D721Med (cell line): Measurements from ENCODE around the gene ERCC4.

Experiments
- DNase-seq: peaks from one replicate; pipeline ENCODE4 v3.0.0; 2011; ENCODE audit warnings: low spot score; ENCODE audit not compliant: insufficient read length
- FAIRE-seq: peaks from 2 replicates; lab custom pipeline; 2011; peaks lifted over from hg19 to GRCh38; lab: Jason Lieb, UNC
- CTCF ChIP-seq: IDR thresholded peaks from 2 replicates; pipeline ENCODE4 v1.5.1; 2012; ENCODE audit warnings: mild to moderate bottlenecking, control low read depth; ENCODE audit not compliant: insufficient read depth; ENCODE audit errors: missing control alignments

ERCC4 gene

DNA sequence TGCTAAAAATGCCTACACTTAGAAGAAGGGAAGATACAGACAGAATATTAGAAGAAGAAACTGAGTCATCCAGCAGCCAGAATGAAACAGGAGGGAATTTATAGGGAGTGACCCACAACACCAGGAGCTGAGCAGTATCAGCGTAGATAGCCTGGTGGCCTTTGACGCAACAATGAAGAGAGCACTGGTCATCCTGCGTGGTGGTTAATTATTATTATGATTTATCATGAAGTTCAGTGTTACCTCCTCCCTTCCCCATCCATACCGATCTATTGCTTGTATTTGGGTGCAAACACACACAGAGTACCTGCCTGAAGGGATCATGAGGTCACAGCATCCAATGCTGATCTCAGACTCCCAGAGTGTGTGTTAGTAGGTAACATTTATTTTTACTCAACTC is 38.5 kb downstream of the ERCC4 start:
- TF ChIP-seq CTCF: no peak
- DNase-seq (no peak), FAIRE-seq (no peak)

DNA sequence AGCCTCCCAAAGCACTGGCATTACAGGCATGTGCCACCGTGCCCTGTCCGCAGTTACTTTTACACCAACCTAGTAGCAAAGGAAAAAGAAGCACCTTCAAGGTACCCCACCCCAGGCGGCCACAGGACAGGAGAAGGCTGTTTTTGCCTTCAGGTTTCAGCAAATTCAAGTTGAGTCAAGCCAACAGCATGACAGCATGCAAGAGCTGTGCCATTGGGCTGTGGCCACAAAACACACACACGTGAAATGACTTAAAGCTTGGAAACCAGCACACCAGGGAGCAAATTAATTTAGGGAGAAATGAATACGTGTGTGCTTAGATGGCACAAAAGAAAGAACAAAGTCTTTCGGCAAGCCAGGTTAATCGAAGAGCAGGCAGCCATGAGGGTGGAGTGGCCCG is 39.7 kb downstream of the ERCC4 start:
- no peak for TF ChIP-seq CTCF
- DNase-seq (no peak), FAIRE-seq (no peak)

DNA sequence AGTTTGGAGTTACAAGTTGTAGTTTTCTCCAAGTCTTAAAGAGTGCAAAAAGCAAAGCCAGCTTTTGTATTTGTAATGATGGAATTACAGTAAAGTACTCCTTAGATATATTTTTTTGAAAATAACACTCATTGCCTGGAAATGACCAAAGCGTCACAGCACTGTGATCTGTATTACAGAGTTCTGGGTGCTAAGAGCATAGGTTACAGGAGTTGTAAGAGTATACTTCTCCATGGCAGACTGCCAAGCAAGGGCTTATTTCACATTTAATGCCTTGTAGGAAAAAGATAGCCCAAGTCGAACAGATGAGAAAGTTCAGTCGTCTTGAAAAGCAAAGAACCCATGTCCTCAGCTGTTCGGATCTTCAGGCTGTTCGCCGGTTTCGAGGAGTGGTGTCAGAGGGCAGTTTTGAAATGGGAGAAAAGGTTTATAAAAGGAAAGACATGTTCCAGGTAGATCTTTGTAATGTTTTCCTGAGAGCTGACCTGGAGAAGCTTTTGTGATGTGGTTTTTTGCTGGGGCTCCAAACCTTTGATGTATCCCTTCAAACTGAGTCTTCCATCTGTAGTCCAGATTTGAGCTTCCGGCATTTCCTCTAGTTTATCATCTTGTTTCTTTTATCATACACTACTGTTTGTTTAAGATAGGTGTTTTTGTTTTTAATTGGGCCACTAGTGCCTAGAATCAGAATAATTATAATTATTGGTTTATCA is 41.3 kb downstream of the ERCC4 start:
- no peak for FAIRE-seq
- TF ChIP-seq CTCF: no peak
- DNase-seq: no peak

DNA sequence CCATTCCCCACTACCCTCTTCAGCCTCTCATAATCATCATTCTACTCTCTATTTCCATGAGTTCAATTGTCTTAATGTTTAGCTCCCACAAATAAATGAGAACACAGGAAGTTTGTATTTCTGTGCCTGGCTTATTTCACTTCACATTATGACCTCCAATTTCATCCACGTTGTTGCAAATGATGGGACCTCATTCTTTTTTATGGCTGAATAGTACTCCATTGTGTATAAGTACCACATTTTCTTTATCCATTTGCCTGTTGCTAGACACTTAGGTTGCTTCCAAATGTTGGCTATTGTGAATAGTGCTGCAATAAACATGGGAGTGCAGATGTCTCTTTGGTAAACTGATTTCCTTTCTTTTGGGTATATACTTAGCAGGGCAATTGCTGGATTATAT is 42.3 kb downstream of the ERCC4 start:
- no peak for FAIRE-seq

GRCh38 chr16:13968835-13969234 is 48.9 kb downstream of the ERCC4 start:
- no peak for FAIRE-seq
- no peak for TF ChIP-seq CTCF
- no peak for DNase-seq

More for the DNA sequence above, 42.3 kb downstream of the ERCC4 start:
- DNase-seq: no peak
- TF ChIP-seq CTCF: no peak

DNA sequence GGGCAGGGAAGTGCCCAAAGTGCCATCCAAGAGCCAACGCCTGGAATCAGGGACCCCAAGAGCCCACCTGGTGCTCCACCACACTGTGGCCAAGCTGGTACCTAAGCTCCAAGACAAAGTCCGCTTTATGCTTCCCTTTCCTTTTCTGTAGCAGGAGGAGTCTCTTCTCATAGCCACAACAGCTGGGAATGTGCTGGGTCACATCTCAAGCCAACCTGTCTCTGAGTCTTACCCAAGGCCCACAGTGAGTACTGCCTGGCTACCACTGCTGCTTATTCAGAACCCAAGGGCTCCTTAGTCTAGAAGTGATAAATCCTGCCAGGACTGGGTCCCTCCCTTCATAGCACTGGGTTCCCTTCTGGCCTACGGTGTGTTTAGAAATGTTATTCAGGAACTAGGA is 49.8 kb downstream of the ERCC4 start:
- DNase-seq (no peak), FAIRE-seq (no peak)
- no peak for TF ChIP-seq CTCF

- TF ChIP-seq CTCF: no peak
- FAIRE-seq (no peak), DNase-seq (no peak)
Observed at GRCh38 chr16:13970708-13971422, 50.9 kb downstream of the ERCC4 start.
